NOMO-1 treated with DMSO at 0.1 percent for 48 hours (cell line): ENCODE measurements around the gene MUC5B.

Experiments
- DNase-seq: peaks from one replicate; lab custom pipeline; 2025; ENCODE audit not compliant: unreplicated experiment; lab: John Stamatoyannopoulos, UW

MUC5B gene

GRCh38 chr11:1279674-1280055 lies 56.8 kb downstream of the MUC5B start:
- no peak for DNase-seq

- no peak for DNase-seq
Measured at GRCh38 chr11:1280116-1281035, 57.5 kb downstream of the MUC5B start.

- DNase-seq: no peak
Measured at GRCh38 chr11:1281326-1281973, 58.6 kb downstream of the MUC5B start.

GRCh38 chr11:1281974-1282365 lies 59.1 kb downstream of the MUC5B start:
- no peak for DNase-seq

- no peak for DNase-seq
Measured at GRCh38 chr11:1283091-1283511, 60.2 kb downstream of the MUC5B start.

- no peak for DNase-seq
Measured at GRCh38 chr11:1283906-1284305, 61.0 kb downstream of the MUC5B start.

- no peak for DNase-seq
Measured at GRCh38 chr11:1285316-1285744, 62.5 kb downstream of the MUC5B start.

GRCh38 chr11:1285876-1286275 lies 63.0 kb downstream of the MUC5B start:
- DNase-seq: no peak

- DNase-seq: no peak
Measured at GRCh38 chr11:1287928-1288327, 65.1 kb downstream of the MUC5B start.

- DNase-seq: no peak
Measured at GRCh38 chr11:1288426-1289151, 65.7 kb downstream of the MUC5B start.

GRCh38 chr11:1289211-1289935 lies 66.5 kb downstream of the MUC5B start:
- DNase-seq: no peak

- no peak for DNase-seq
Measured at GRCh38 chr11:1290052-1291040, 67.5 kb downstream of the MUC5B start.

- no peak for DNase-seq
Measured at GRCh38 chr11:1291295-1292017, 68.6 kb downstream of the MUC5B start.

- no peak for DNase-seq
Measured at GRCh38 chr11:1292018-1292643, 69.3 kb downstream of the MUC5B start.

- no peak for DNase-seq
Measured at GRCh38 chr11:1292644-1293618, 70.1 kb downstream of the MUC5B start.

GRCh38 chr11:1293619-1294015 lies 70.8 kb downstream of the MUC5B start:
- DNase-seq: no peak

GRCh38 chr11:1295086-1295485 lies 72.2 kb downstream of the MUC5B start:
- DNase-seq: no peak

- DNase-seq: no peak
Measured at GRCh38 chr11:1295591-1295990, 72.7 kb downstream of the MUC5B start.
